Measurements from ENCODE around the gene SEMA7A. TPM values are rescaled to one million over a fixed set of nuclear protein-coding genes. Genes with fewer than 3 reads are reported as not detected.

SEMA7A gene
- total and polyA plus RNA-seq, 9 of the 15 experiments (the other 6 are each of a cell fraction or from before 2014, with no cell fraction given) = 0.04 to 8.2 (median 5.4) TPM; not detected in 1

DNA sequence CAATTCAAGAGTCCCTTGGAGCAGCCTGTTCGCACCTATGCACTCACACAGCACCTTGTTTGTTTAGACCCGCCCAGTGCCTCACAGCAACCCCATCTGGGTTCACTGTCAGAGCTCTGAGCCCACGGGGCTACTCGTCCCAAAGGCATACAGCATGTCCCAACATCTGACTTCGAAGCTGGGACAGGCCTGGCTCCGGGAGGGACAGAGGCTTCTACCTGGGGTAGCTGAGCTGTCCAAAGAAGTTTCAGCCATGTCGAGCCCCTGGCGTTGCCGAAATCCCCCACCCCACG lies 37.7 kb downstream of the SEMA7A start (continued):
- TF ChIP-seq POLR2H (tag; IDR thresholded peaks at IDR 0.05; ENCODE audit: low read depth) (no peak), WHSC1 (IDR thresholded peaks at IDR 0.05; ENCODE audit: low read length) (no peak)

DNA sequence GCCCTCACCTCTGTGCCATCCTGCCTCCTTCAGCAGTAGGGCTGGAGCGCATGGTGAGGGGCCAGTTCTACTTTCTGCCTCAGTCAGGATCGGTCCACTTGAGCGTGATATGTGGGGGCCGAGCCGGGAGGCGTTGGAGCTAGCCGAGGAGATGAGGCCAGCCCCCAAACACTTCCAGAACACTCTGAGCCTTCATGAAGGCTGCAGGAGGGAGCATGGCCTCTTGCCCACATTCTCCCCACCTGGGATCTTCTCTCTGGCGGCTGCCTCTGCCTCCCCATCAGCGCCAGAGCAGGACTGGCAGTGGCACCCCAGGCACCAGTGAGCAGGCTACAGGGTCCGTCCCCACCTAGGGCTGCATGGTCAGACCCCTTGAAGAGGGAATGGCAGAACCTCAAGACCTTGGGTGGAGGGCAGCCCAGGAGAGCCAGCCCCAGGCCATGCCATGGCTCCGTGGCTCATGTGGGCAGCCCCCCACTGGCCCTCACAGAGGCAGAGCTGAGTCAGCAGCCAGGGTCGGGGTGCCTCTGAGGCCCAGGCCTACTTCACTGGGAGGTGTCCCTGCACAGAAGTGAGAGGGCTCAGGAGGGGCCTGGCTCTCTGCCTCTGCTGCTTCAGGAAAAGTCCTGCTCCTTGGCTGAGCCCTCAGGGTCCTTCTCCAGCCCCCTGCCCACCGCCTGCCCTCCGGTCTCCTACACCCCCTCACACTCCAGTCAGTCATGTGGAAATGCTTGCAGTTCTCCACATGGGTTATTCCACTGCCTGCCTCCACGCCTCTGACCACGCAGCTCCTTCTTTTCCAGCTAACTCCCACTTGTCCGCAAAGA lies 38.2 kb downstream of the SEMA7A start:
- H3K9ac ChIP-seq (ENCODE audit: insufficient read depth in 1 of 2, low read depth in 2 of 2, low read length in 2 of 2) = peak overlapping the region in 1 of 2 experiments; percentile 77; a peak in 2 of 4 replicates
- H3K4me1 ChIP-seq (replicated peaks in 1 of 2; ENCODE audit: control insufficient read depth in 2 of 2, insufficient read depth in 2 of 2, low read length in 2 of 2) = peaks cover 52 to 68% of the 10 kb centered on the region in 2 experiments
- ATAC-seq (no peak), FAIRE-seq (no peak), DNase-seq (ENCODE audit: extremely low read depth in 1 of 4, low spot score in 3 of 4) (no peak)
- no peaks in the 10 kb centered on the region for H3K27me3 ChIP-seq (ENCODE audit: control insufficient read depth in 2 of 2, insufficient read depth in 2 of 2, low read length in 2 of 2)
- intact Hi-C loops (cut with micrococcal nuclease) = no loop called here
- no peaks in the 10 kb centered on the region for H3K79me2 ChIP-seq (ENCODE audit: control insufficient read depth, insufficient read depth, low read length)
- H3K4me2 ChIP-seq (ENCODE audit: insufficient read depth, low read length) = no peak overlapping the region
- H4K20me1 ChIP-seq (replicated peaks; ENCODE audit: control insufficient read depth, insufficient read depth, low read length) = no peaks in the 10 kb centered on the region
- H3K9me3 ChIP-seq (replicated peaks; ENCODE audit: control insufficient read depth, insufficient read depth, low read depth, low read length) = no peaks in the 10 kb centered on the region
- H3K9me1 ChIP-seq (ENCODE audit: control insufficient read depth, insufficient read depth, low read length) = no peaks in the 10 kb centered on the region
- ChIA-PET POLR2A (interaction anchor here (1.5 to 2.3 kb wide), 2 partner anchors 11 to 65 kb away, joined by 5 to 9 read pairs; partner anchors contain the start of gene UBL7), CTCF (ENCODE audit: low intra/inter-chr PET ratio) (no interaction called here)
- no peak overlapping the region for H3K27ac ChIP-seq (ENCODE audit: extremely low read depth, low read depth, low read length)
- no TSS peak for BruUV-seq (replicated peaks)
- in situ Hi-C loops (cut with MboI) = no loop called here
- no peaks in the 10 kb centered on the region for H3K36me3 ChIP-seq (ENCODE audit: control insufficient read depth, insufficient read depth, low read length)
- 76% methylated on average over 15 of the region's 17 CpGs for WGBS (ENCODE audit: insufficient coverage, low coverage, missing lambda C conversion rate)
- no peak overlapping the region for H3K4me3 ChIP-seq
- H2AFZ ChIP-seq (ENCODE audit: low read depth, low read length) = peak overlapping the region; percentile 72
- TF ChIP-seq NFE2 (IDR thresholded peaks at IDR 0.05; ENCODE audit: low read depth) = no peak
- no peak for TF ChIP-seq FOXJ3 (CRISPR knock-in tag; IDR thresholded peaks at IDR 0.05)
- TF ChIP-seq, protein P1, sequence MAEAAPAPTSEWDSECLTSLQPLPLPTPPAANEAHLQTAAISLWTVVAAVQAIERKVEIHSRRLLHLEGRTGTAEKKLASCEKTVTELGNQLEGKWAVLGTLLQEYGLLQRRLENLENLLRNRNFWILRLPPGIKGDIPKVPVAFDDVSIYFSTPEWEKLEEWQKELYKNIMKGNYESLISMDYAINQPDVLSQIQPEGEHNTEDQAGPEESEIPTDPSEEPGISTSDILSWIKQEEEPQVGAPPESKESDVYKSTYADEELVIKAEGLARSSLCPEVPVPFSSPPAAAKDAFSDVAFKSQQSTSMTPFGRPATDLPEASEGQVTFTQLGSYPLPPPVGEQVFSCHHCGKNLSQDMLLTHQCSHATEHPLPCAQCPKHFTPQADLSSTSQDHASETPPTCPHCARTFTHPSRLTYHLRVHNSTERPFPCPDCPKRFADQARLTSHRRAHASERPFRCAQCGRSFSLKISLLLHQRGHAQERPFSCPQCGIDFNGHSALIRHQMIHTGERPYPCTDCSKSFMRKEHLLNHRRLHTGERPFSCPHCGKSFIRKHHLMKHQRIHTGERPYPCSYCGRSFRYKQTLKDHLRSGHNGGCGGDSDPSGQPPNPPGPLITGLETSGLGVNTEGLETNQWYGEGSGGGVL (CRISPR knock-in tag; IDR thresholded peaks at IDR 0.05) = no peak
- TF ChIP-seq, protein P2, sequence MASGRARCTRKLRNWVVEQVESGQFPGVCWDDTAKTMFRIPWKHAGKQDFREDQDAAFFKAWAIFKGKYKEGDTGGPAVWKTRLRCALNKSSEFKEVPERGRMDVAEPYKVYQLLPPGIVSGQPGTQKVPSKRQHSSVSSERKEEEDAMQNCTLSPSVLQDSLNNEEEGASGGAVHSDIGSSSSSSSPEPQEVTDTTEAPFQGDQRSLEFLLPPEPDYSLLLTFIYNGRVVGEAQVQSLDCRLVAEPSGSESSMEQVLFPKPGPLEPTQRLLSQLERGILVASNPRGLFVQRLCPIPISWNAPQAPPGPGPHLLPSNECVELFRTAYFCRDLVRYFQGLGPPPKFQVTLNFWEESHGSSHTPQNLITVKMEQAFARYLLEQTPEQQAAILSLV (tag; IDR thresholded peaks at IDR 0.05) = no peak
- no peak for TF ChIP-seq SAFB (IDR thresholded peaks at IDR 0.05; ENCODE audit: borderline replicate concordance, low read depth, low read length)
- no peak for TF ChIP-seq KLF13 (tag; IDR thresholded peaks at IDR 0.05; ENCODE audit: borderline replicate concordance, low read depth)
- TF ChIP-seq CHCHD3 (CRISPR knock-in tag; IDR thresholded peaks at IDR 0.05) = no peak
- TF ChIP-seq, protein P3, sequence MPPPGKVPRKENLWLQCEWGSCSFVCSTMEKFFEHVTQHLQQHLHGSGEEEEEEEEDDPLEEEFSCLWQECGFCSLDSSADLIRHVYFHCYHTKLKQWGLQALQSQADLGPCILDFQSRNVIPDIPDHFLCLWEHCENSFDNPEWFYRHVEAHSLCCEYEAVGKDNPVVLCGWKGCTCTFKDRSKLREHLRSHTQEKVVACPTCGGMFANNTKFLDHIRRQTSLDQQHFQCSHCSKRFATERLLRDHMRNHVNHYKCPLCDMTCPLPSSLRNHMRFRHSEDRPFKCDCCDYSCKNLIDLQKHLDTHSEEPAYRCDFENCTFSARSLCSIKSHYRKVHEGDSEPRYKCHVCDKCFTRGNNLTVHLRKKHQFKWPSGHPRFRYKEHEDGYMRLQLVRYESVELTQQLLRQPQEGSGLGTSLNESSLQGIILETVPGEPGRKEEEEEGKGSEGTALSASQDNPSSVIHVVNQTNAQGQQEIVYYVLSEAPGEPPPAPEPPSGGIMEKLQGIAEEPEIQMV (tag; conservative IDR thresholded peaks at IDR 0.05; ENCODE audit: low read depth) = no peak
- TF ChIP-seq KDM2B (CRISPR knock-in tag; IDR thresholded peaks at IDR 0.05) = no peak
- no peak for TF ChIP-seq ZBTB8A (IDR thresholded peaks at IDR 0.05; ENCODE audit: partially characterized antibody)
- no peak for TF ChIP-seq STAT5B (CRISPR knock-in tag; IDR thresholded peaks at IDR 0.05)

Measured in K562 (cell line).